Heart right ventricle (tissue), 16 donors: ENCODE data around the gene MT1B. TPM values are rescaled to one million over a fixed set of nuclear protein-coding genes. Genes with fewer than 3 reads are reported as not detected.
"Not testable (repeated sequence)": the region's sequence is repeated elsewhere in the genome, so short reads cannot be mapped to it uniquely, and the experiment has no call there.

Experiments
- ATAC-seq, 8 donors: fragments of 200-7000 bp; cut with Tn5 transposase; one replicate each; pipeline ENCODE4 v1.9.1; 2020; ENCODE audit warnings: mild to moderate bottlenecking in 8 of 8, moderate library complexity in 8 of 8, moderate number of reproducible peaks in 1 of 8
- DNase-seq, 2 donors: peaks; one replicate each; pipeline ENCODE4 v3.0.0-alpha.2; 2020
- H3K27ac ChIP-seq, 10 donors: fragments of 200-600 bp; sonication (generic) in 2 of 10; one replicate each; pipeline versions ENCODE4 v1.5.0 to v1.8.0; 2020 to 2022; ENCODE audit warnings: mild to moderate bottlenecking in 3 of 10
- H3K27me3 ChIP-seq, 7 donors: fragments of 200-600 bp; one replicate each; pipeline ENCODE4 v1.8.0; 2021 to 2022; ENCODE audit warnings: mild to moderate bottlenecking in 2 of 7
- H3K36me3 ChIP-seq, 9 donors: fragments of 200-600 bp; sonication (generic) in 1 of 9; one replicate each; pipeline versions ENCODE4 v1.5.0 to v1.8.0; 2020 to 2022; ENCODE audit warnings: mild to moderate bottlenecking in 2 of 9
- H3K4me1 ChIP-seq, 9 donors: fragments of 200-600 bp; sonication (generic) in 1 of 9; one replicate each; pipeline versions ENCODE4 v1.5.0 to v1.8.0; 2020 to 2022; ENCODE audit warnings: mild to moderate bottlenecking in 4 of 9
- H3K4me3 ChIP-seq, 10 donors: fragments of 200-600 bp; sonication (generic) in 2 of 10; one replicate each; pipeline versions ENCODE4 v1.5.0 to v1.8.0; 2020 to 2022; ENCODE audit warnings: mild to moderate bottlenecking in 7 of 10, moderate library complexity in 2 of 10
- H3K9me3 ChIP-seq, 11 donors: fragments of 200-600 bp in 10 of 11; sonication (generic) in 2 of 11; one replicate each; pipeline versions ENCODE4 v1.5.0 to v1.8.0; 2013 to 2022; ENCODE audit warnings: mild to moderate bottlenecking in 2 of 11, control low read depth in 1 of 11, moderate library complexity in 1 of 11
- WGBS, 2 donors: extraction: QIAGEN DNeasy Blood & Tissue Kit; methylation state at CpG; one replicate each; pipeline ENCODE4 v1.1.7; 2013; ENCODE audit warnings: inconsistent platforms in 1 of 2; 5-methylcytosine and 5-hydroxymethylcytosine counted together
- intact Hi-C, 10 donors: fragments of 100-400 bp; cut with DNase I; formaldehyde crosslinking; loops; one replicate each; pipeline versions ENCODE4 v1.11.1 to v1.14.2; 2022
- polyA plus RNA-seq, 2 donors: library from polyadenylated mRNA; stranded (reverse); fragments of 200-250 nt; gene quantifications; one replicate each; pipeline ENCODE4 v1.2.3, GENCODE V29; 2013
- total RNA-seq, 10 donors: library from RNA; stranded (reverse); fragmentation: NEBNext Ultra II Directional in 3 of 10; extraction: Animal tissue kit (Norgen Biotek cat#: 25700) in 3 of 10; gene quantifications; one replicate each; pipeline versions ENCODE4 v1.2.1 to v1.2.4, GENCODE V29; 2021 to 2023
- TF ChIP-seq, protein P1 (sequence below), 9 donors: fragments of 200-600 bp; sonication (generic) in 2 of 9; IDR thresholded peaks; one replicate each; pipeline versions ENCODE4 v1.5.0 to v1.8.0; 2021 to 2022; ENCODE audit warnings: antibody characterized with exemption in 9 of 9, mild to moderate bottlenecking in 5 of 9, moderate library complexity in 1 of 9
- donor health status: Arrhythmogenic right ventricular cardiomyopathy.
- donor health status: ischemic (EF 13 %, LVEDD 7.1; RV severe dilation, severe dysfunction).
- donor health status: healthy with polysubstance abuse.
- donor health status: DM: no; HTN: yes; CAD: no.
- donor health status: DM: no; HTN: no; CAD: no.
- donor health status: ischemic (EF 25% LVEDD 6.9; RV normal size, moderate dysfunction).
- donor health status: ischemic (EF 25% LVEDD 5.7; RV mildly dilated, moderate dysfunction).
- donor health status: healthy.
- donor health status: DM: yes; HTN: yes; CAD: no.
- donor health status: Ischemic cardiomyopathy.
- donor health status: ischemic (EF 35%, LVEDD 5.7; RV mildly dilated, moderate dysfunction).
- donor health status: nonischemic (EF 11% LVEDD 7.7; RV severe dilation, severe dysfunction).
- donor health status: DM: yes; HTN: yes; CAD: no.
- donor health status: PGD.
- donor health status: ischemic (EF 29% LVEDD 5.4; RV normal size, mild dysfunction).
- donor health status: nonischemic (EF 23%, LVEDD 6.1; RV moderate dilation, normal function).

Gene MT1B
- total and polyA plus RNA-seq, 12 donors, result not detected

DNA sequence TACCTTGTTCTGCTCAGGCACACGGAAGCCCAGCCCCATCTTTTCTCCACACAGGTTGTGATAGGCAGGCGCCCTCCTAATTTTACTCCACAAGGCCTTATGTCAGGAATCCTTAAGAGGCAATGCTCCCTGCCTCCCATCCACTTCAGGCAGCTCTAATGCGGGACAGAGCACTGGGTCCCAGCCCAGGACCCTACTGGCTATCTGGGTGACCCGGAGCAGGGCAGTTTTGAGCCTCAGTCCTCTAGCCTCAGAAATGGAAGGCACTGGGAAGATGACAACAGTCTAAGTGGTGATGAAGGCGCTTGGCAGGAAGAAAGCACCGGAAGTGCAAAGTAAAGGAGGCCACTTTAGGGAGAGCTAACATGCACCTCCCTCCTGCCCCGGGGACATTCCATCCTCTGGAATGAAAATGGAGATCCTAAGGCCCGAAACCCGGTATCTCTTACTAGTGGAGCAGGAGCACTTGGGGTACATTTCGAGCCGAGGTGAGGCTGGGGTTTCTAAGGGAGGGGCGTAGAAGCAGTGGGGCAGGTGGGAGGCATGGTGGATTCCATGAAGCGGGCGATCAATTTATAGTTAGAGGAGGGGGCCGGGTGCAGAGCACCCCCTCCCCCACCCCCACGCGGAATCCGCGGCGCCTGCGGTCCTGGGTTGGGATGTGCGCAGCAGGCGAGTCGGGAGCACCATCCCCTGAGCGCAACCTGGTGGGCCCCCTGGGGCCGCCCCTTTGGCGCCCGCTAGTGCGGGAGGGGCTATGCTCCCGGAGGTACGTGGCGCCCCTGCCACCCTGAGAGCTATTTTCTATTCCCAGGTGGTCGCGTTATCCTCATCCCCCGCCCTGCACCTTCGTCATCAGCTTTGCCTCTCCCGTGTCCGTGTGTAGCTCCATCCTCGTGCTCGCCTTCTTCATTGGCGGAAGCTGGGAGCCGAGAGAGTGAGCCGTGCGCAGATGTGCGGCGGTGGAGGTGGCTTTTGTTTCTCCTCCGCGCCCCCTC lies 11.0 kb downstream of the MT1B start:
- 12 to 14% methylated on average over 48 of the region's 48 CpGs for WGBS, 2 donors
- intact Hi-C loops, result loop anchor here in 1 of 10 donors (5.0 kb wide), 1 partner anchor 415 kb away; no protein-coding TSS in a partner anchor
- H3K27me3 ChIP-seq, result peaks cover 8 to 87% (median 64%) of the 10 kb centered on the region in 7 donors
- peak overlapping the region in 5 of 10 donors; percentile 20 to 32 (median 25) for H3K4me3 ChIP-seq
- TF ChIP-seq, protein P1, sequence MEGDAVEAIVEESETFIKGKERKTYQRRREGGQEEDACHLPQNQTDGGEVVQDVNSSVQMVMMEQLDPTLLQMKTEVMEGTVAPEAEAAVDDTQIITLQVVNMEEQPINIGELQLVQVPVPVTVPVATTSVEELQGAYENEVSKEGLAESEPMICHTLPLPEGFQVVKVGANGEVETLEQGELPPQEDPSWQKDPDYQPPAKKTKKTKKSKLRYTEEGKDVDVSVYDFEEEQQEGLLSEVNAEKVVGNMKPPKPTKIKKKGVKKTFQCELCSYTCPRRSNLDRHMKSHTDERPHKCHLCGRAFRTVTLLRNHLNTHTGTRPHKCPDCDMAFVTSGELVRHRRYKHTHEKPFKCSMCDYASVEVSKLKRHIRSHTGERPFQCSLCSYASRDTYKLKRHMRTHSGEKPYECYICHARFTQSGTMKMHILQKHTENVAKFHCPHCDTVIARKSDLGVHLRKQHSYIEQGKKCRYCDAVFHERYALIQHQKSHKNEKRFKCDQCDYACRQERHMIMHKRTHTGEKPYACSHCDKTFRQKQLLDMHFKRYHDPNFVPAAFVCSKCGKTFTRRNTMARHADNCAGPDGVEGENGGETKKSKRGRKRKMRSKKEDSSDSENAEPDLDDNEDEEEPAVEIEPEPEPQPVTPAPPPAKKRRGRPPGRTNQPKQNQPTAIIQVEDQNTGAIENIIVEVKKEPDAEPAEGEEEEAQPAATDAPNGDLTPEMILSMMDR (IDR thresholded peaks at IDR 0.05), result no peak
- no peaks in the 10 kb centered on the region for H3K9me3 ChIP-seq
- ATAC-seq (no peak), DNase-seq (no peak)
- H3K36me3 ChIP-seq, result no peaks in the 10 kb centered on the region
- no peak overlapping the region for H3K27ac ChIP-seq
- H3K4me1 ChIP-seq, result peaks cover 0 to 27% (median 16%) of the 10 kb centered on the region in 9 donors

DNA sequence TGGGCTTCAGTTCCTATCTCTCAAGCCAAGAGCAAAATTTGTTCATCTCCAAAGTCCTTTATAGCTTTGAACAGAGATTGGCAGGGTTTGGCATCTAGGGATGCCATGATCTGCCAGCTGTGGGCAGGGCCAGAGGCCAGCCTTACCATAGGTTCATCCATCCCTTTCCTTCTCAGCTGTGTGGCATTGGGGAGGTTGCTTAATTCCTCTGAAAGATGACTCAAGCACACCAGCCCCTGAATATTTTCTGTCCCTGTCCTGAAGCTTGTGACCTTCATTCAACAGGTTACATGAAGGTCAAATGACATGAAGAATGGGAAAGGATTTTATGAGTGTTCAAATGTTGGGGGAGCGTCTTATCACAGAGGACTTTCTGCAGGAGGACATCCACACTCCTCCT lies 12.8 kb downstream of the MT1B start:
- DNase-seq (no peak), ATAC-seq (no peak)
- H3K4me3 ChIP-seq, result no peak overlapping the region
- WGBS, 2 donors, result 94 to 95% methylated on average over 1 of the region's 1 CpG
- H3K36me3 ChIP-seq, result no peaks in the 10 kb centered on the region
- no peak overlapping the region for H3K27ac ChIP-seq
- H3K27me3 ChIP-seq, result peaks cover 8 to 95% (median 82%) of the 10 kb centered on the region in 7 donors
- no peaks in the 10 kb centered on the region for H3K9me3 ChIP-seq
- peaks cover 0 to 25% (median 16%) of the 10 kb centered on the region in 9 donors for H3K4me1 ChIP-seq
- intact Hi-C loops, result loop anchor here in 1 of 10 donors (5.0 kb wide), 1 partner anchor 413 kb away; no protein-coding TSS in a partner anchor
- TF ChIP-seq, protein P1 (IDR thresholded peaks at IDR 0.05), result no peak

DNA sequence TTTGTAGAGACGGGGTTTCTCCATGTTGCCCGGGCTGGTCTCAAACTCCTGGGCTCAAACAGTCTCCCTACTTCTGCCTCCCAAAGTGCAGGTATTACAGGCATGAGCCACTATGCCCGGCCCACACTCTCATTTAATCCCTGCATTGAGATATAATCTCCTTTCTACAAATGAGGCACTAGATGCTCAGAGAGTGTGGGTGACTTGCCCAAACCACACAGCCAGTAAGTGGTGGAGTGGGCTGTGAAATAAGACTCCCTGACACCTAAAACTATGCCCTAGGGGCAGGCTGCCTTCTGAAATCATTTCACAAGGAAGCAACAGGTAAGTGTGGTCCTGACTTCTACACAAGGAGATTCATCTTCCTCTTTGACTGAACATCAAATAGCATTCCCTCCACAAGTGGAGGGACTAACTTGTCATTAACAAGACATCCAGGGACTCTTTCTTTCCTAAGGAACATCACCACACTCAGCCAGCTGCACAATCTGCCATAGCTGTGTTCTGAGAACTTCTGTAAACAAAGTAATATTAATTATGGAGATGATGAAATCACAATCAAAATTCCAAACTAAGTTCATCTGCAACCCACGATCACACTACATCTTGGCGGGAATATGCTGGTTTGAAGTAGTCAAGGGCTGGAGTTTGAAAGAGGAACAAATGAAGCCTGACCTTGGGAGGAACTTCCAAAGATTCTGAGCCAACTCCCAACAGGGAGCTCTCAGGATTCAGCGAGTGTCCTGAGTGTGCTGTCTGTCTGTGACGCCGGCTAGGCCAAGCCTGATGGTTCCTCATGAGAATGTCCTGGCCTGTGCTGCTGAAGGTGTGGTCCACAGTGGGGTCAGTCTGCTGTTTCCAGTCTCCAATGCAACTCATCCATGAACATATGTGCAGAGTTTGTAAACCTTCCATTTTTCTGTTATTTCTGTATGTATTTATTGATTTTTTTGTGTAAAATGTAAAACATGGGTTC lies 13.9 kb downstream of the MT1B start:
- intact Hi-C loops, ATAC-seq, H3K9me3 ChIP-seq, DNase-seq, H3K4me3 ChIP-seq, H3K36me3 ChIP-seq, H3K27ac ChIP-seq: not testable (repeated sequence)
- H3K27me3 ChIP-seq, result peaks cover 14 to 98% (median 90%) of the 10 kb centered on the region in 7 donors
- H3K4me1 ChIP-seq, result peaks cover 0 to 31% (median 21%) of the 10 kb centered on the region in 9 donors
- 73 to 75% methylated on average over 8 of the region's 8 CpGs for WGBS, 2 donors

DNA sequence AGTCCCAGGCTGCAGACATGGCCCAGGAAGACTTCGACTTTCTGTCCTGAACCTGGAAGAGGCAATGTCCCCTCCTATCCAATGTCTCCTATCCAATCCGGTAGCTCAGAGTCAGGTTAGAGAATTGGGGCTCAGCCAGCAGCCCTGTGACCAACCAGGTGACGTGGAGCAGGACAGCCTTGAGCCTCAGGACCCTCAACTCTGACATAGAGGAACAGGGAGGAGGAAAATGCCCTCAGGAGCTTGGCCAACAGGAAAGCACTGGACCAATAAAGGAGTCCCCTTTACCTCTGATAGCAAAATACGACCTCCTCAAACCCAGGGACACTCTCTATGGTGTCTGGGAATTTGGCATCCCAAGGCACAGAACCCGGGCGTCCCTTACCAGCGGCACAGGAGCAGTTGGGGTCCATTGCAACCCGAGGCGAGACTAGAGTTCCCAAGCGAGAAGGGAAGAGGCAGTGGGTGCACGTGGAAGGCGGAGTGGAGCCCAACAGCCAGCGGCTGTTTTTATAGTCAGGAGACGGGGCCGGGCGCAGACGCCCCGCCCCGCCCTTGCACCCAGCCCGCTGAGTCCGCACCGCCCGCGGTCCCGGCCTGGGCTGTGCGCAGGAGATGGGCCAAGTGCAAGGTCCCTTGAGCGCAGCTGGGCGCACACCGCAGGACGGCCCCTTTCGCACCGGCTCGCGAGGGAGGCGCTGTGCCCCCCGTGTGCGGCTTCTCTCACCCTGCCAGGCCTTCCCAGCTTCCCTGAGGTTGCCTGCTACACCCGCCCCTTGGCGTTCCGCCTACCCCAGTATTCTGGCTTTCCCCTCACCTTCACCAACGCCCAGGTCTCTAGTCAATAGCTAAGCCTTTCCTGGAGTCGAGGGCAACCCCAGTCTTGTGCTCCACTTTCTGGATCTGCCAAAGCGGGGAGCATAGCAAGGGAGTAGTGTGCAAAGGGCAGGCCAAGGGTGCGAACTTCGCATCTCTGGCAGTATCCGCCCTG lies 16.2 kb downstream of the MT1B start, which contains the start of gene MT1G:
Gene MT1G (minus strand): TSS at position 485 of the 991 bp plus-strand sequence. CDS start 72 bp downstream, at position 413.
- Histone ChIP-seq H3K4me1 (peaks cover 0 to 27% (median 20%) of the 10 kb centered on the region in 9 donors), H3K36me3 (no peaks in the 10 kb centered on the region), H3K9me3 (no peaks in the 10 kb centered on the region), H3K4me3 (peak within 1 kb of the TSS in 8 of 10 donors; percentile 4 to 27 (median 18)), H3K27ac (no peak within 1 kb of the TSS), H3K27me3 (peaks cover 13 to 100% (median 88%) of the 10 kb centered on the region in 7 donors)
- intact Hi-C loops, result no loop called here
- WGBS, 2 donors, result 9 to 11% methylated on average over 45 to 46 of the region's 46 CpGs
- peak; percentile 64 to 92 (median 86) for ATAC-seq
- TF ChIP-seq, protein P1 (IDR thresholded peaks at IDR 0.05), result no peak
- DNase-seq, result peak; percentile 37 to 64
